Eye (tissue), 1 donor: ENCODE measurements around the gene PRKAA1.
"Not testable (repeated sequence)": the region's sequence is repeated elsewhere in the genome, so short reads cannot be mapped to it uniquely, and the experiment has no call there.

Source experiments
- DNase-seq: peaks from one replicate; pipeline ENCODE4 v3.0.0-alpha.2; 2015

Gene PRKAA1

GRCh38 chr5:40720069-40720468 is 78.1 kb downstream of the PRKAA1 start:
- DNase-seq, result no peak

- DNase-seq, result no peak
Observed at GRCh38 chr5:40717281-40717680, 80.9 kb downstream of the PRKAA1 start.

GRCh38 chr5:40716590-40716989 is 81.6 kb downstream of the PRKAA1 start:
- DNase-seq, result no peak

GRCh38 chr5:40716000-40716399 is 82.2 kb downstream of the PRKAA1 start:
- no peak for DNase-seq

GRCh38 chr5:40714001-40714400 is 84.2 kb downstream of the PRKAA1 start:
- DNase-seq, result no peak

- not testable (repeated sequence) for DNase-seq
Observed at GRCh38 chr5:40710575-40710974, 87.6 kb downstream of the PRKAA1 start.
